Activated T-cell treated with anti-CD3 and anti-CD28 coated beads, Interleukin-2, amount 50 U/mL, for 4 hours (primary cell): ENCODE data around the gene TMCO6. TPM values are rescaled to one million over a fixed set of nuclear protein-coding genes. Genes with fewer than 3 reads are reported as not detected.
"Not testable (repeated sequence)": the region's sequence is repeated elsewhere in the genome, so short reads cannot be mapped to it uniquely, and the experiment has no call there.

Source experiments
- ATAC-seq, 2 donors: fragments of 200-7000 bp; cut with Tn5 transposase; one replicate each; pipeline ENCODE4 v1.10.0; 2021
- DNase-seq: peaks from one replicate; pipeline ENCODE4 v3.0.0-alpha.2; 2020
- H3K27me3 Mint-ChIP-seq: one replicate; pipeline ENCODE4 v1.8.0; 2021; ENCODE audit warnings: low read depth, mixed read lengths
- H3K36me3 Mint-ChIP-seq: one replicate; pipeline ENCODE4 v1.8.0; 2022; ENCODE audit warnings: mixed read lengths; ENCODE audit not compliant: insufficient read depth
- H3K4me1 Mint-ChIP-seq: one replicate; pipeline ENCODE4 v1.8.0; 2021; ENCODE audit warnings: low read depth, mixed read lengths
- H3K4me3 Mint-ChIP-seq: one replicate; pipeline ENCODE4 v1.8.0; 2021; ENCODE audit warnings: mild to moderate bottlenecking, moderate library complexity, mixed read lengths
- H3K9me3 Mint-ChIP-seq: one replicate; pipeline ENCODE4 v1.8.0; 2021; ENCODE audit warnings: mixed read lengths
- total RNA-seq, 3 donors: library from RNA; stranded (reverse); gene quantifications; one replicate each; pipeline ENCODE4 v1.2.1, GENCODE V29; 2021

Gene TMCO6
- total RNA-seq, 3 donors from 2014 or later: 16.5 to 20.6 (median 20.0) TPM

DNA sequence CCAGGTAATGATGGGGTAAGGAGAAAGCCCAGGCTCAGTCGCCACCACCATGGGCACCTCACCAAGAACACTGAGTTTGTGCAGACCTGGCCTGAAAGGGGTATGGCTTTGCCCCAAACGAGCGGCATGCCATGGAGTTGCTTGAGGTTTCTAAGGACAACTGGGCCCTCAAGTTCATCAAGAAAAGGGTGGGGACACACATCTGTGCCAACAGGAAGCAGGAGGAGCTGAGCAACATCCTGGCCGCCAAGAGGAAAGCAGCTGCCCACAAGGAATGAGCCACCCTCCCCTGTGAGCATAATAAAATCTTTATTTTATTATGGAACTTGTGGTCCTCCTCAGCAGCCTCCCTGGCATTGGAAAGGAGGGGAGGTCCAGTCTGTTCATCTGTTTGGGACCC, 30.1 kb upstream of the TMCO6 start:
- DNase-seq (no peak), ATAC-seq (no peak)
- Mint-ChIP-seq H3K36me3 (no peaks in the 10 kb centered on the region), H3K27me3 (peaks cover 10% of the 10 kb centered on the region), H3K4me1 (peaks cover 8% of the 10 kb centered on the region), H3K9me3 (no peaks in the 10 kb centered on the region), H3K4me3 (no peak overlapping the region)

DNA sequence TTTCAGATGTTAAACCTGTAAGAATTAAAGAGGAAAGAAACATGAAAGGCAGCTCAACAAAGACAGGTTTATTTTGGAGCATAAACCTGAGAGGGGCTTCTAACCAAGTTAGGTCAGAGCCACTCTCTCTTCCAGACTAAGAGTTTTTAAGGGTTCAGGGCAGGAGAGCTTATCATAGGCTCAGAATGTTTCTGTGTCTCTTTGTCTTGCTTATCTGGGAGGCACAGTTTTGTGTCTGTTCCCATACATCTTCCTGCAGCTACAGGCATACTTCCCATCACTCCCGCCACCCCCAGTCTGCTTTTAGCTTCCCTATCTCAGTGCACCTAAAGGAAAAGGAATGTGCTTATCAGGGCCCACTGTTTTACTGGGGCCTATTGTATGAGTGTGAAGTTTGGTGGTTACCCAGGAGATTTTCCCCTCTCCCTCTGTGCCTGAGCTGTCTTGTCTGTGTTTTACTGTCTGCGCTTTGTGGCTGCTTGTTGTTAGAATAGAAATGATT, 28.2 kb upstream of the TMCO6 start:
- Mint-ChIP-seq H3K36me3 (no peaks in the 10 kb centered on the region), H3K4me3 (no peak overlapping the region), H3K27me3 (peaks cover 10% of the 10 kb centered on the region), H3K9me3 (no peaks in the 10 kb centered on the region), H3K4me1 (peaks cover 8% of the 10 kb centered on the region)
- ATAC-seq (no peak), DNase-seq (no peak)

DNA sequence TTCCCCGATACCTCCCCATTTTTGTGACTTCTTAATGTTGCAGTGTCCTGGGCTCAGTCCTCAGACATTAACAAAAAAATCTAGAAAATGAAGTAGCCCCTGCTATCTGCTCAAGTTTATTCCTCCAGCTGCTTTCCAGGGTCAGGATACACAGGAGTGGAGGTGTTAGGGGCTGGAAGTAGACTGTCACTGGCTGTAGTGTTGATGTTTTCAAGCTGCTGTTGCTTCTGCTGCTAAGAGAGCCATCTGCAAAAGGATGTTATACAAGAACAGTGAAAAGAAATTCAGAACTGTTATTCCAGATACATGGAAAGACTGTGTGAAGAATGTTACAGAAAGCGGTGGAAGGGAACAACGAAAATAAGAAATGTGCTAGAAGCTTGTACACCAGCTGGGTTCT, 16.9 kb upstream of the TMCO6 start:
- Mint-ChIP-seq H3K4me1 (no peaks in the 10 kb centered on the region), H3K36me3 (no peaks in the 10 kb centered on the region), H3K9me3 (no peaks in the 10 kb centered on the region), H3K27me3 (peaks cover 12% of the 10 kb centered on the region), H3K4me3 (no peak overlapping the region)
- DNase-seq (no peak), ATAC-seq (no peak)

DNA sequence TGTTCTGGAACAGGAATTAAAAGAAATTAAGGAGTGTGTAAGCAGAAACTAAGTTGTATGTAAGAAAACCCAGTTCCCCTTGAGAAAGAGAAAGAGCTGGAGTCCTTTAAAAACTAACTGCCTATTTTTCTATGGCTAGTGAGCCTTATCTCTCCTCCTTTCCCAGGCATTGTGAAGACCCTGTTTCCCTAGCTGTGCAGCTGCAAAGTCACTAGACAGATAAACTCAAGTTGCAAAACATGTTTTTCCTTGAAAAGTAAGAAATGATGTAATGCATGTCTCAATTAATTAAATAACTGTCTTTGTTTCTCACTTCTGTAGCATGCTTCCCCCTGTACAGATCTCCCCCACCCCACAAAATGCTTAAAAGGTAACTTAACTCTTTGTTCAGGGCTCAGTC, 16.2 kb upstream of the TMCO6 start:
- not testable (repeated sequence) for H3K9me3 Mint-ChIP-seq, H3K27me3 Mint-ChIP-seq, DNase-seq, ATAC-seq, H3K4me1 Mint-ChIP-seq, H3K36me3 Mint-ChIP-seq, H3K4me3 Mint-ChIP-seq

DNA sequence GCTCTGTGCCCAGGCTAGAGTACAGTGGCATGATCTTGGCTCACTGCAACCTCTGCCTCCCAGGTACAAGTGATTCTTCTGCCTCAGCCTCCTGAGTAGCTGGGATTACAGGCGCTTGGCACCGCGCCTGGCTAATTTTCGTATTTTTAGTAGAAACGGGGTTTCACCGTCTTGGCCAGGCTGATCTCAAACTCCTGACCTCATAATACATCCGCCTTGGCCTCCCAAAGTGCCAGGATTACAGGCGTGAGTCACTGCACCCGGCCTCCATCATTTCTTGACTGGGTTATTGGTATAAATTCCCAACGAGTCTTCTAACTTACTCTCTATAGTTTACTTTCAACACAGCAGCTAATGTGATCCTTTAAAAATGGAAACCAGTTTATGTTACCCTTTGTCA, 14.4 kb upstream of the TMCO6 start:
- ATAC-seq, H3K4me3 Mint-ChIP-seq, DNase-seq, H3K36me3 Mint-ChIP-seq, H3K4me1 Mint-ChIP-seq, H3K9me3 Mint-ChIP-seq, H3K27me3 Mint-ChIP-seq: not testable (repeated sequence)

DNA sequence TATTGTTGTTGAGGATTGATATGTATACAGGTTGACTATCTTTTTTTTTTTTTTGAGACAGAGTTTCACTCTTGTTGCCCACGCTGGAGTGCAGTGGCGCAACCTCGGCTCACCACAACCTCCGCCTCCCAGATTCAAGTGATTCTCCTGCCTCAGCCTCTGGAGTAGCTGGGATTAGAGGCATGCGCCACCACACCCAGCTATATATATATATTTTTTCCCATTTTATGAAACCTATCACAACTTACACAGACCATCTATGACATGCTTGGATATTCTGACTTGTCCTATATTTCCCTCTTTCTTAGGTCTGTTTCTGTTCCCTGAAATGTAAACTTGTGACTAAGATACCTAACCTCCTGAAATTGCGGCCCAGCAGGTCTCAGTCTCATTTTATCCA, 11.3 kb upstream of the TMCO6 start:
- ATAC-seq (no peak), DNase-seq (no peak)
- no peak overlapping the region for H3K4me3 Mint-ChIP-seq
- peaks cover 13% of the 10 kb centered on the region for H3K4me1 Mint-ChIP-seq
- H3K36me3 Mint-ChIP-seq: no peaks in the 10 kb centered on the region
- H3K27me3 Mint-ChIP-seq: peaks cover 13% of the 10 kb centered on the region
- H3K9me3 Mint-ChIP-seq: peaks cover 3% of the 10 kb centered on the region

- Mint-ChIP-seq H3K4me3 (no peak overlapping the region), H3K27me3 (peaks cover 13% of the 10 kb centered on the region), H3K36me3 (no peaks in the 10 kb centered on the region), H3K9me3 (peaks cover 3% of the 10 kb centered on the region), H3K4me1 (peaks cover 18% of the 10 kb centered on the region)
- DNase-seq (no peak), ATAC-seq (no peak)
These were observed 10.5 kb upstream of the TMCO6 start for GRCh38 chr5:140628711-140629110.

- ATAC-seq (no peak), DNase-seq (no peak)
- Mint-ChIP-seq H3K36me3 (no peaks in the 10 kb centered on the region), H3K27me3 (peaks cover 16% of the 10 kb centered on the region), H3K9me3 (peaks cover 3% of the 10 kb centered on the region), H3K4me1 (peaks cover 28% of the 10 kb centered on the region), H3K4me3 (no peak overlapping the region)
These were observed 8.8 kb upstream of the TMCO6 start for GRCh38 chr5:140630292-140631035.

DNA sequence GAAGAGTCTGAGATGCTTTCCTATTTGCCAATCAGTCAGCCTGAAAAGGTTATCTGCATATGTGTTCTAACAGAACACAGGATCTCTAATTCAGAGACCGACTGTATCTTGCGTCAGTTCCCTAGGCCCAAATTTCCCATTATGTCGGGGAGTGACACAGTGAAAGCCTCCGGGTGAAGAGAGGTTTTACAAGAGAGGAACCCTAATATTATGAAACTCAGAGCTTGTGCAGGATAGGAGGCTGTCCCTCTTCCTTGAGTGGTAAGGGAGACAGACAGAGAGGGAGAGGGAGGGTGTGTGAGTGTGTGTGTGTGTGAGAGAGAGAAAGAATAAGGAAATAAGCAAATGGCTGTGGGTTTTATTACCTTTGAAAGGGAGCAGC, 8.2 kb upstream of the TMCO6 start:
- ATAC-seq (no peak), DNase-seq (no peak)
- Mint-ChIP-seq H3K4me3 (peak overlapping the region; percentile 45), H3K9me3 (peaks cover 3% of the 10 kb centered on the region), H3K36me3 (no peaks in the 10 kb centered on the region), H3K4me1 (peaks cover 28% of the 10 kb centered on the region), H3K27me3 (peaks cover 16% of the 10 kb centered on the region)

- Mint-ChIP-seq H3K4me1 (peaks cover 28% of the 10 kb centered on the region), H3K9me3 (peaks cover 3% of the 10 kb centered on the region), H3K4me3 (peak overlapping the region; percentile 80), H3K36me3 (no peaks in the 10 kb centered on the region), H3K27me3 (peaks cover 16% of the 10 kb centered on the region)
- peak; percentile 15 for DNase-seq
- peak; percentile 57 to 61 for ATAC-seq
These were observed 7.4 kb upstream of the TMCO6 start for GRCh38 chr5:140631831-140632365.

- H3K9me3 Mint-ChIP-seq: peaks cover 3% of the 10 kb centered on the region
- peak overlapping the region; percentile 80 for H3K4me3 Mint-ChIP-seq
- H3K27me3 Mint-ChIP-seq: peaks cover 16% of the 10 kb centered on the region
- H3K4me1 Mint-ChIP-seq: peaks cover 28% of the 10 kb centered on the region
- ATAC-seq: peak; percentile 81 to 84
- H3K36me3 Mint-ChIP-seq: no peaks in the 10 kb centered on the region
- peak; percentile 32 for DNase-seq
These were observed 6.8 kb upstream of the TMCO6 start for GRCh38 chr5:140632366-140633020.

GRCh38 chr5:140633021-140633471, 6.2 kb upstream of the TMCO6 start, which contains the start of gene CD14:
Gene CD14 (minus strand): TSS chr5:140633175. CDS start chr5:140633071, 104 bp downstream.
- Mint-ChIP-seq H3K9me3 (peaks cover 3% of the 10 kb centered on the region), H3K4me3 (peak within 1 kb of the TSS; percentile 80), H3K4me1 (peaks cover 29% of the 10 kb centered on the region), H3K27me3 (peaks cover 16% of the 10 kb centered on the region), H3K36me3 (no peaks in the 10 kb centered on the region)
- DNase-seq: no peak
- ATAC-seq: no peak

DNA sequence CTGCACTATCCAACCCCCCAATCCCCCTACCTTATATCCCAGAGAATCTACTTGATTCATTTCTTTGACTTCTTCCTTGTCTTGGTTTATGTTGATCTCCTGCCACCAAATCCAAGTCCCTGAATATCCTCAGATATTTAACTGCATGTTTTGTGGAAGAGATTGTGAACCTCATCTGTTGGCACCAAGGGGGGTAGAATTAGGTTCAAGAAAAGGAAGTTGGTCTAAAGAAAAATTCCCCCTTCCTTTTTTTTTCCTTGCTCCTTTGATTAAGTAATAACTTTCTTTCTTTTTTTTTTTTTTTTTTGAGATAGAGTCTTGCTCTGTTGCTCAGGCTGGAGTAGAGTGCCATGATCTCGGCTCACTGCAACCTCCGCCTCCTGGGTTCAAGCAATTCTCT, 5.8 kb upstream of the TMCO6 start:
- H3K9me3 Mint-ChIP-seq: no peaks in the 10 kb centered on the region
- ATAC-seq: no peak

GRCh38 chr5:140634103-140634502, 5.1 kb upstream of the TMCO6 start:
- Mint-ChIP-seq H3K4me1 (peaks cover 37% of the 10 kb centered on the region), H3K9me3 (no peaks in the 10 kb centered on the region), H3K27me3 (peaks cover 11% of the 10 kb centered on the region), H3K36me3 (no peaks in the 10 kb centered on the region), H3K4me3 (no peak overlapping the region)
- ATAC-seq (no peak), DNase-seq (no peak)

More for the DNA sequence above, 5.8 kb upstream of the TMCO6 start:
- Mint-ChIP-seq H3K36me3 (no peaks in the 10 kb centered on the region), H3K4me3 (peak overlapping the region; percentile 80), H3K27me3 (peaks cover 11% of the 10 kb centered on the region), H3K4me1 (peaks cover 31% of the 10 kb centered on the region)
- DNase-seq: no peak
